GM12872 (cell line): ENCODE measurements around the gene TBCD.

Experiments
- CTCF ChIP-seq: IDR thresholded peaks from 3 replicates; pipeline ENCODE4 v1.5.1; 2011; ENCODE audit warnings: low read depth, mild to moderate bottlenecking, low read length, moderate library complexity; ENCODE audit not compliant: insufficient read depth

The TBCD gene

DNA sequence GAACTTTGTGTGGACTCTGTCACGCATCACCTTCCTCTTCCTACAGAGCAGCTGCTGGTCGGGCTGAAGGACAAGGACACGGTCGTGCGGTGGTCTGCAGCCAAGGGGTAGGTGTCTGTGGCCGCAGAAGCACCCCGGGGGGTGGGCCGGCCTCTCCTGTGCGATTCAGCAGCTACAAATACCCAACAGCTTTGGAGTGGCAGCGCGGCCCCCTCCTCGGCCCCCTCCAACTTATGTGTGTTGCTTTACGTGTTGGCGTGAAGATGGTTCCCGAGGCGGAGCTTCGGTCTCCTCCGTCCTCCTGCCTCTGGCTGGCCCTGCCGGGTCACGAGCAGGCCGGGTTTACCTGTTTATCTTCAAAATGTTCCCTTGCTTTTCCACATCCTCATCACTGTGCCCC is 55.7 kb downstream of the TBCD start:
- no peak for TF ChIP-seq CTCF

DNA sequence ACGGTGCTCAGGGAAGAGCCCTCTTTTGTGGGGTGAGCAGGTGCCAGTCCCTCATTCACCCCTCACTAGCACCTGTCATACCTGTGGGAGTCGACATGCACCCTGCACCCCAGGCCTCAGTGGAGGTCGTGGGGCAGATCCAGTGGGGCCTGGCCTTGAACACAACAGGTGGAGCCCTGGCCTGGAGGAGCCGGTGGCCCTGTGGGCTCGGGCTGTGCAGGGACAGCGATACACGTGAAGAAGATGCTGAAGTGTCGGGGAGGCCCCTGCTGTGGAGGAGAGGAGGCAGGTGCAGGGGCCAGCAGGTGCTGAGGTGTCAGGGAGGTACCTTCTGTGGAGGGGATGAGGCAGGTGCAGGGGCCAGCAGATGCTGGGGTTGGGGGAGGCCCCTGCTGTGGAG is 56.1 kb downstream of the TBCD start:
- TF ChIP-seq CTCF: no peak

DNA sequence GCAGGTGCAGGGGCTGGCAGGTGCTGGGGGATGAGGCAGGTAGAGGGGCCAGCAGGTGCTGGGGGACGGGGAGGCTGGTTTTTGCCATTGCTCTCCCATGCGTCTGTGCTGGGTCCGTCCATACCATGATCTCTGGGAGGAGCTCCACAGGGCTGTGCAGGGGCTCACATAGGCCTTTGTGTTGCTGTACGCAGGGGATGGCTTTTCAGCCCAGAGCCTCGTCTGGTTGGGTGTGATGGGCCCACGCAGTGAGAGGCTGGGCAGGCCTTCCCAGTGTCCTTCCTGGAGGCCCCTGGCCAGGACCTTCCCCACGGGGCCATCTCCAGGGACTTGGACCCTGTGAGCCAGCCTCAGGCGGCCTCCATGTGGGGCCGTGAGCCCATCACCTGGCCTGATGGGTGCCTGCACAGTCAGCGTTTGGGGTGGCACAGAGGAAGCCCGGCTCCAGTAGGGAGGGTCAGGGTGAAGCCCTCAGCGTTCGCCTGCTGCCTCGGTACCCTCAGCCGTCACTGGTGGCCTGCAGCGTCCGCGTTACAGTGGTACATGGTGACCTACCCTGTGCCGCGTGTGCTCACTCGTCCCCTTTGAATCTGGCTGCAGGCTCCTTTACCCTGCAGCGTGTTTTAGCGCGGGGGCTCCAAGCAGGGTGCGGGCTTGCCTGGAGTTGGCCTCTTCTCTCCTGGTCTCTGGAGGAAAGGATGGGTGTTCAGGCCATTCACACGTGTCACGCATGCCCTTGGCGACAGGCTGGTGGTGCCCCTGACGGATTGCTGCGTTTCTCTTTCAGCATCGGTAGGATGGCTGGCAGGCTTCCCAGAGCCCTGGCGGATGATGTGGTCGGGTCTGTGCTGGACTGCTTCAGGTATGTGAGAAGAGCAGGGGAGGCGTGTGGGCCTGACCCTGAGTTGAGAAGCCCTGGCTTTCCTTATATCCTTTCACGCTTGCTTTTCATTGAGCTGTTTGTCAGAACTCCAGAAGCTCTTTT is 57.3 kb downstream of the TBCD start:
- no peak for TF ChIP-seq CTCF

DNA sequence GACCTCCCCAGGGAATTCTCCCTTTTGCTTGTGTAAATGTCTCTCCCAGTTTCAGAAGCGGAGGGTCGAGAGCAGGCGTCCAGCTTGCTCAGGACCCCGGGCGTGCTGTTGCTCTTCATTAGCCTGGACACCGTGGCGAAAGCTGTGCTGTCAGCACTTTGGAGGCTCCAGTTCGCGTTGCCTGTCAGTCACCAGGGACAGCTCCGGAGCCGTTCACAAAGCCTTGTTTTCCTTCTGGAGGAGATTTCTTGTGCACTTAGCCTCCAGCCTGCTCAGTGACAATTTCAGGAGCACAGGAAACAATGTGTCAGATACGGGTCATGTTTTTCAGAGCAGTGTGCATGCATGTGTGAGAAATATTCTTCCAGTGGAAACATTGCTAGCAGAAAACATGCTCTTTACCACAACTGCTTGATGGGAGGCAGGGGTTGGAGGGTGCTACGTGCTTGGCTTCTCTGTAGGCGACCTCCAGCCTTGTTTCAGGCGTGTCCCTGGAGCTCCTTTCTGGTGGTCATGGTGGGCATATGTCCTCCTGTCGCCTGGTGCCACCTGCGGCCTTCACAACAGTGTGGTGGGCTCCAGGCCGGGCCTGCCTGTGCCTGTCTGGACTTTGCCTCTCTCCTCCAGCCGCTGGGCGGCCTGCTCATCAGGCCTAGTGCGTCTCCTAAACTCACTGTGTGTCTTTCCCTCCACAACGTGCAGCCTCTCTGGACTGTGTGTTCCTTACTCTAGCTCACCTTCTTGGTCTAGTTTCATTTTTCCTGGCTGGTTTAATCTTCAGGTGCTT is 59.0 kb downstream of the TBCD start:
- TF ChIP-seq CTCF: no peak

DNA sequence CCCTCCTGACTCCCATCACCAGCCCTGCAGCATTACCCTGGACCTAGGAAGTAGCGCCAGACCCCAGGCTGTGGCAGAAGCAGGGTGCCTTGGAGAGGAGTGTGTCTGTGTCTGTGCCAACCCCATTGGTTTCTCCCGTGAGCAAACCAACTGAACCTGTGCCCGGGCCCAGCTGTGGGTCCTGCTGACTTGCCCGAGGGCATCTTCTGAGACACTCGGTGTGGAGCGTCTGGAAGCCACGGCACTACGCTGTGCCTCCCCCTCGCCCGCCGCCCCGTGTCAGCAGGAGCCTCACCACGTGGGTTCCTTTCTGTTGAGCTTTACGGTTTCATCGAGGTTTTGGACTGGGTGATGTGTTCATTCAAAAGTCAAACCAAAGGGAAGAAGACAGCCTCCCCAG is 60.2 kb downstream of the TBCD start:
- no peak for TF ChIP-seq CTCF

DNA sequence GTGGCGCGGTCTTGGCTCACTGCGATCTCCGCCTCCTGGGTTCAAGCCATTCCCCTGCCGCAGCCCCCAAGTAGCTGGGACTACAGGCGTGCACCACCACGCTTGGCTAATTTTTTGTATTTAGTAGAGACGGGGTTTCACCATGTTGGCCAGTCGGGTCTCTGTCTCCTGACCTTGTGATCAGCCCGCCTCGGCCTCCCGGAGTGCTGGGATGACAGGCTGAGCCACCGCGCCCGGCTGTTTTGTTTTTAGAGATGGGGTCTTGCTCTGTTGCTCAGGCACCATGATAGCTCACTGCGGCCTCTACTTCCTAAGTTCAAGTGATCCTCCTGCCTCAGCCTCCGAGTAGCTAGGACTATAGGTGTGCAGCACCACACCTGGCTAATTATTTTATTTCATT is 60.7 kb downstream of the TBCD start:
- TF ChIP-seq CTCF: no peak

- TF ChIP-seq CTCF: no peak
Measured at GRCh38 chr17:82813299-82814051, 61.6 kb downstream of the TBCD start.
